Tibial nerve (tissue), 4 donors: Measurements from ENCODE around the gene ABCC4.

Source experiments
- EP300 ChIP-seq, 2 donors: sonication (generic); formaldehyde crosslinking; IDR thresholded peaks; one replicate each; pipeline ENCODE4 v1.6.1; 2017; ENCODE audit warnings: antibody characterized with exemption in 2 of 2, mild to moderate bottlenecking in 1 of 2
- POLR2A ChIP-seq, 2 donors: fragments of 450-650 bp; IDR thresholded peaks; one replicate each; pipeline ENCODE4 v1.6.1; 2017; ENCODE audit warnings: antibody characterized with exemption in 2 of 2, mild to moderate bottlenecking in 2 of 2, moderate library complexity in 2 of 2
- TF ChIP-seq, protein P1 (sequence below), 5 experiments: fragments of 200-600 bp in 3 of 5; fragments of 450-650 bp in 2 of 5; sonication (generic) in 3 of 5; IDR thresholded peaks; one replicate each; pipeline ENCODE4 v1.5.1; 2016 to 2019; ENCODE audit warnings: antibody characterized with exemption in 5 of 5, mild to moderate bottlenecking in 3 of 5, moderate library complexity in 2 of 5

DNA sequence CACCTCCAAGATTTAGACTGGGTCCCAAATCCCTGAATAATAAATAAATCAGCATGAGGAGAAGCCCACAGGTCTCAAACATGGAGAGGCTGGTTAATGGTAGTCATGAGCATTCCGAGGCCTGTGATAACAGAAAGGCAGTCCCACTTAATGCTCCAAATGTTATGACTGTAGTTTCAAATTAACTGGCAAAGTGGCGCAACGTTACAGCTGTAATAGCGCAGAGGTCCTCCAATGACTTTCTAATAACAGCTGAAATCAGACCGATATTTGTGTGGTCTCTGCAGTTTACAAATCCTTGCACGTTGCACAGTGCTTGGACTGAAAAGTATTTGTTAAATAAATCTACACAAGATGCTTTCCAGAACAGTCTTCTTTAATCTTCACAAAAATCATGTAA, 141.8 kb downstream of the ABCC4 start:
- TF ChIP-seq, protein P1, sequence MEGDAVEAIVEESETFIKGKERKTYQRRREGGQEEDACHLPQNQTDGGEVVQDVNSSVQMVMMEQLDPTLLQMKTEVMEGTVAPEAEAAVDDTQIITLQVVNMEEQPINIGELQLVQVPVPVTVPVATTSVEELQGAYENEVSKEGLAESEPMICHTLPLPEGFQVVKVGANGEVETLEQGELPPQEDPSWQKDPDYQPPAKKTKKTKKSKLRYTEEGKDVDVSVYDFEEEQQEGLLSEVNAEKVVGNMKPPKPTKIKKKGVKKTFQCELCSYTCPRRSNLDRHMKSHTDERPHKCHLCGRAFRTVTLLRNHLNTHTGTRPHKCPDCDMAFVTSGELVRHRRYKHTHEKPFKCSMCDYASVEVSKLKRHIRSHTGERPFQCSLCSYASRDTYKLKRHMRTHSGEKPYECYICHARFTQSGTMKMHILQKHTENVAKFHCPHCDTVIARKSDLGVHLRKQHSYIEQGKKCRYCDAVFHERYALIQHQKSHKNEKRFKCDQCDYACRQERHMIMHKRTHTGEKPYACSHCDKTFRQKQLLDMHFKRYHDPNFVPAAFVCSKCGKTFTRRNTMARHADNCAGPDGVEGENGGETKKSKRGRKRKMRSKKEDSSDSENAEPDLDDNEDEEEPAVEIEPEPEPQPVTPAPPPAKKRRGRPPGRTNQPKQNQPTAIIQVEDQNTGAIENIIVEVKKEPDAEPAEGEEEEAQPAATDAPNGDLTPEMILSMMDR (IDR thresholded peaks at IDR 0.05) = no peak
- TF ChIP-seq POLR2A (IDR thresholded peaks at IDR 0.05) (no peak), EP300 (IDR thresholded peaks at IDR 0.05) (no peak)
